GM20000 (cell line): ENCODE data around the gene FLRT1.

Source experiments
- DNase-seq: peaks from one replicate; pipeline ENCODE4 v3.0.0; 2012; ENCODE audit warnings: low spot score
- CTCF ChIP-seq: IDR thresholded peaks from 2 replicates; pipeline ENCODE4 v1.5.1; 2012; ENCODE audit warnings: mild to moderate bottlenecking, control low read depth; ENCODE audit errors: extremely low read depth, missing control alignments

FLRT1 gene

DNA sequence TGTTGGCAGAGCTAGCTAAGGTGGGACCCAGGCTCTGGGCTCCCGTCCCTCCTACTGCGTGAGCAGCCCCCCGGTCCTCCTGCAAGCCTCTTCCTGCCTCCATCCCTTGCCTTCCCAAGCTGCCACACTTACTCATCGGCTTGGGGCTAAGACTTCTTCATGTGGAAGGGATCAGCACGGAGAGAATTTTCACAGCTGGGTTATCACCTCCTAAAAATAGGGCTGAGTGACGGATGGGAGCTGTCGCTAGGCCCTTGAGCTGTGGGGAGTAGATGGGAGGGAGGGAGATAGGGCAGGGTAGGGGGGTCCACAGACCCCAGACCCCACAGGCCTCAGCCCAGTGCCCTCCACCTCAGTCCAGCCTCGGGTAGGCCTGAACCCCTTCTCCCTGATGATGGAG is 41.0 kb downstream of the FLRT1 start:
- DNase-seq, result no peak
- TF ChIP-seq CTCF, result no peak

DNA sequence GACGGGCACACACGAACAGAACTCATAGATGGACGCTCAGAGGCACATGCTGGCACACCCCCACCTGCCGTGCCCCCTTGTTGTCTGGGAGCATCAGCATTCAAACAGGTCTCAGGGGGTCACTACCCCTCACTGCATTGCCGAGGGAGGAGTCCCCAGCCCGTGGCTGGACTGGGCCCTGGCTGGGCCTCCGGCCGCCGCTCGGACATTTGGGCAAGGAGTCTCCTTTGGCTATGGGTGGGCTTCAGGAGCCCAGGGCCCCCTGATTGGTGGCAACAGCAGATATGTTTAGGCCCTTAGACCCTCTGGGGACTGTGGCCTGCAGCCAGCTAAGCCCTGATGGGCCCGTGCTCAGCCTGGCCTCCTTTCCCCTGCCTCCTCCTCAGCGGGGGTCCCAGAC is 41.9 kb downstream of the FLRT1 start:
- no peak for DNase-seq
- no peak for TF ChIP-seq CTCF

- no peak for DNase-seq
- no peak for TF ChIP-seq CTCF
These were observed 42.6 kb downstream of the FLRT1 start for GRCh38 chr11:64078284-64078683.

- no peak for TF ChIP-seq CTCF
- DNase-seq, result no peak
These were observed 43.2 kb downstream of the FLRT1 start for GRCh38 chr11:64078905-64079304.

- TF ChIP-seq CTCF, result no peak
- DNase-seq, result no peak
These were observed 44.7 kb downstream of the FLRT1 start for GRCh38 chr11:64080390-64080789.

DNA sequence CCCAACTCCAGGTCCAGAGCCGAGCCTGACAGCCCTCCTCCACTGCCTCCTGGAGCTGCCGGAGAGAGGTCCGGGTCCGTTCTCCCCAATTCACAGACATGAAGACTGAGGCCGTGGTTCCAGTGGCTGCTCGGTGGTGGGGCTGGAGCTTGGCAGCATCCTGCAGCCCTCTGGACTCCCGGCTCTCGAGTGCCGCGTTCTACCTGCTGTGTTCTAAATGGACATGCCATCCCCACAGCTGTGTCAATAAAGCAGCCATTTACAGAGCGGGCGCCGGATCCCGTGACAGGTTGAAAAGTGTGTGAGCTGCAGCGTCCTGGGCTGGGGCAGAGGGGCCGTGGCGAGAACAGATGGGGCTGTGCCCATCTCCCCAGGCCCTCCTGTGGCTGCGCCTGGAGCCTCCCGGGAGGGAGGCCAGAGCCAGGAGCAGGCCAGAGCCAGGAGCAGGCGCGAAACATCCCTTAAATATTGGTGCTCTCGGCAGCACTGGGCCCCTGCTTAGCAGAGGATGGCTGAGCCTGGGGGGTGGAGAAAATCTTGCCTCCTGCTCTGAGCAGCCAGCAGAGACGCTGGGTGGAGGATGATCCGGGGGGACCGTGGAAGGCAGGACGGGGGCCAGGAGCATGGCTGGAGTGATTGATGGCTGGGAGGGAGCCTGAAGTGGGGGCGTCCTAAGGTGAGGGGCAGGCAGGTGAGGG is 46.2 kb downstream of the FLRT1 start:
- DNase-seq, result no peak
- TF ChIP-seq CTCF, result no peak

GRCh38 chr11:64083398-64084080 is 47.8 kb downstream of the FLRT1 start:
- DNase-seq, result no peak
- no peak for TF ChIP-seq CTCF
